Colon (tissue), 2 donors: Measurements from ENCODE around the gene COG7.
"Not testable (repeated sequence)": the region's sequence is repeated elsewhere in the genome, so short reads cannot be mapped to it uniquely, and the experiment has no call there.

Experiments
- FAIRE-seq: peaks from 2 replicates; lab custom pipeline; 2012; peaks lifted over from hg19 to GRCh38; lab: Jason Lieb, UNC
- donor health status: control.
- donor health status: control.

The COG7 gene

DNA sequence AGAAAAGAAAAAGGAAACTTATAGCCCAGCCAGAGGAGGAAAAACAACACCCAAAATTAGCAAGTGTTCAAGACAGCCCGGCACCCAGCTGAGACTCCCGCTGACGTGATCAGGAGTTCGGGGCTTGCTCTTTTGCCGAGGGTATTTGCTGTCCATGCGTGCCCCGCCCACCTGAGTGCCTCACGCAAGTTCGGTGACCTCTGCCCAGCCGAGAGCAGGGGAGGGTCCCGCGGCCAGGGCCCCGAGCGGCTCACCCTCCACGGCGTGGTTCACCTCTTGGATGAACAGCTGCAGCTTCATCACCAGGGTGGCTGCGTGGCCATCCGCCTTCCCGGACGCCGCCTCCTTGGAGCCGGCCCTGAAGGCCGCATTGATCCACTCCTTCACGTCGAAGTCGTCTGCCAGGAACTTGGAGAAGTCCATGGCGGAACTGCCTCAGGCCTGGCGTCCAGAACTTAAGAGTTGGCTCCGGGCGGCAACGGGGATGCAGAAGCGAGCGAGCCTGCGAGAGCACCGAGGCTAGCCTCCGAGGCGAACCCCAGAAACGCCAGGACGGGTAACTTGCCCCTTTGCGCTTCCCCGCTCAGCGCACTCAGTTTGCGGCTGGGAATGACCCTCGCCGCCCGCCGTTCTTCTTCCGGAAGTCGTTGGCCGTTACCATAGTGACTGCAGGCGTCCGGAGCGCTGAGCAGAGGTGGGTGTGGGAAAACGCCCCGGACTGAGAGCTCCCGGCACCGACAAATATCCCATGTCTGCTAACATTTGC, at the start of gene COG7:
TSS of gene COG7 (minus strand) at position 618 of the 766 bp plus-strand sequence. CDS start at position 423, 195 bp downstream.
- FAIRE-seq, result no peak

- no peak for FAIRE-seq
Measured at GRCh38 chr16:23502466-23502865, 49.5 kb upstream of the COG7 start.

DNA sequence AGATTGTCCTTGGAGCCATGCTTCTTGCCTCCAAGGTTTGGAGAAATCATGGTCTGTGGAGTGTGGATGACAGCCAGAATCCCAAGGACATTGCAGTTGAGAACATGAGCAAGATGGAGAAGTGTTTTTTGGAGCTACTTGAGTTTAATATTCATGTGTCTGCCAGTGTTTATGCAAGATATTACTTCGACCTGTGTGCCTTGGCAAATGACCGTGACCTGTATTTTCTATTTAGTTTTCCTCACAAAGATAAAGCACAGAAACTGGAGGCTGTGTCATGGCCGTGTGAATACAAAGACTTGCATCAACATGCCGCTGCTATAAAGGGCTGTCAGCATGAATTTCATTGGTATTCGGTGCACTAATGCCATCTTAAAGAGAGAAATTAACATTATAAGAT, 48.3 kb upstream of the COG7 start:
- no peak for FAIRE-seq

GRCh38 chr16:23500862-23501225, 47.9 kb upstream of the COG7 start:
- no peak for FAIRE-seq

DNA sequence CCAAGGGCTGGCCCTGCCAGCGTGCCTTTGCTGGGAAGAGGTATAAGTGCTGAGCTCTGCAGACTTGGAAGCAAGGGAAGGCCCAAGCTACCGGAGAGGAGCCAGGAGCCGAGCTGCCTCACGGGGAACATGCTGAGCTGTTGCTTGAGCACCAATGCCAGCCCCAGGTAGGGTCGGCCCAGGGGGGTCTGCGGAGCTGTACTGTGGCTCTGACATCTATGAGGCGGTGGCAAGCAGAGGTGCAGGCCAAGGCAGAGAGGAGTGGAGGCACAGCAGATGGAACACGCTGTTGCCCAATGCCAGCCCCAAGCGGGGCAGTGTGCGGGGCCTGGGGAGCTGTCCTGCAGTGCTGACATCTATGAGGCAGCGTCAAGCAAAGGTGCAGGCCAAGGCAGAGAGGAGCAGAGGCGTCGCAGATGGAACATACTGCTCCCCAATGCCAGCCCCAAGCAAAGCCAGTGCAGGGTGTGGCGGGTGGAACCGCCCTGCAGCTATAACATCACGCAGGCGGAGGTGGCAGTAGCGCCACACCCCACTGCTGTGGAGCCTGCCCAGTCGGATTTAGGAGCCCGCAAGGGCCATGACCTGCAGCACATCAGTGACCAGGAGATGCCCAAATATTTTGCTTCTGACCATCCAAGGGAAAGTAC, 47.3 kb upstream of the COG7 start:
- FAIRE-seq, result no peak

- no peak for FAIRE-seq
Measured at GRCh38 chr16:23499801-23500200, 46.8 kb upstream of the COG7 start.

GRCh38 chr16:23498863-23499262, 45.9 kb upstream of the COG7 start:
- FAIRE-seq, result no peak

DNA sequence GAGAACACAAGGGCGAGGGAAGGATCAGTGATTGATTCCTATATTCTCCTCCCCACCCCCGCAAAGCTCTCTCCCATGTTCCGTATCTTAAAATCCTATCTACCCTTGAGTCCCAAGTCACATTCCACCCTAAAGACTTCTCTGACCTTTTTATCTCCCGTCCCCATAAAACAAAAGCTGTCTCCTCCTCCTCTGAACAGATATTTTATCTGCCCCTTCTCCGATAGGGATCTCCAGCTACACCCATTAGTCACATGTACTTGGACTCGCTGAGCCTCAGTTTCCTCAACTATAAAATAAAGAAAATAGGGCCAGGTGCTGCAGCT, 44.5 kb upstream of the COG7 start:
- no peak for FAIRE-seq

DNA sequence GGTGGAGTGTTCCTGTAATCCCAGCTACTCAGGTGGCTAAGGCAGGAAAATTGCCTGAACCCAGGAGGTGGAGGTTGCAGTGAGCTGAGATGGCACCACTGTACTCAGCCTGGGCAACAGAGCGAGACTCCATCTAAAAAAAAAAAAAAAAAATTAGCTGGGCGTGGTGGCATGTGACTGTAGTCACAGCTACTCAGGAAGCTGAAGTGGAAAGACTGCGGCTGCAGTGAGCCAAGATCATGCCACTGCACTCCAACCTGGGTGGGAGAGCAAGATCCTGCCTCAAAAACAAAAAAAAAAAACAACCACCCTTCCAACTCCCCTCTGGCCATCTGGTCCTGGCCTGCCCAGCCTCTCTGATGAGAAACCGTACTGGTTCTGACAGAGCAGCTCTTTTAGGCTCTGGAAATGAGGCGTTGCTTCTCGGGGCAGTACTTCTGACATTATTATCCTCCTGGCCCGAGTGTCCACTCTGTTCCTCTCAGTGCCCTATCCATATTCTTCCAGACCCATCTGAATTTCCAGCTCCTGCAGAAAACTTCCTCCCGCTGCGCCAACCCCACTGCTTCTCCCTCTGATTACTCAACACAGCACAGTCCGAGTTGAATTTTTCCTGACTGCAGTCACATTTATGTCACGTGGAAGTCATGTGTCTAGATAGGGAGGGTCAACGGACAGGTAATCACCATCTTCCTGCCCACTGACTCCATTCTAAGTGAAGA, 44.0 kb upstream of the COG7 start:
- FAIRE-seq, result no peak

DNA sequence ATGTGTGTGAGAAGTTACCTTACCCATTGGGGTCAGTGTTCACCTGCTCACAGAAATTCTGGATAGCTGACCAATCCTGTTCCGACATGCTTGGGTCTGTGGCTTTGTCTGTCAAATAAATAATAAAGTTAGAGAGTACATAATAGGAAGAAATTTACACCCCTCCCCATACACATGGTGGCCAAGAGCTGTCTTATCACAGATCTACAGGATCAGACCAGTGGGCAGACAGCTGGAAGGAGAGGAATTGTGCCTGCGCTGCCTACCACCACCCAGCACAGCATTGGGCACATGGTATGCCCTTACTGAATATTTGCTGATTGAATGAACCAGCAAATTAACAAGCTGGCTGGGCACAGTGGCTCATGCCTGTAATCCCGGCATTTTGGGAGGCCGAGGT, 42.7 kb upstream of the COG7 start:
- FAIRE-seq, result no peak

DNA sequence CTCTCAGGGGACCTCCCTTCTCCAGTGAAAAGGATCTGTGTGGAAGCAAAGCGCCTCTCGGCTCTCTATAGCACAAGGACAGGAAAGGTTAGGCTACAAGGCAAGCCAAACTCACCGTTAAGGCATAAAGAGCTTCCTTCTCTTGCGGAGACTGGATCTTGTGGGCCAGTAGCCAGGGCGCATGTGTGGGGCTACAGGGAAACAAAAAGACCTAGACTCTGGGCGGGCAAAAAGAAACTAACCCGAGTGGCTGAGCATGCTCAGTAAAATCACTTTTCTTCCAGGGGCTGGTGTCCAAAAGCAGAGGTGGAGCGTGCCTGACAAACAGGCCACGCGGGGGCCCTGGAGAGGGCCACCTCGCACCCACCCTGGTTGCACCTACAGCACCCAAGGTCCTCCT, 41.2 kb upstream of the COG7 start:
- no peak for FAIRE-seq

DNA sequence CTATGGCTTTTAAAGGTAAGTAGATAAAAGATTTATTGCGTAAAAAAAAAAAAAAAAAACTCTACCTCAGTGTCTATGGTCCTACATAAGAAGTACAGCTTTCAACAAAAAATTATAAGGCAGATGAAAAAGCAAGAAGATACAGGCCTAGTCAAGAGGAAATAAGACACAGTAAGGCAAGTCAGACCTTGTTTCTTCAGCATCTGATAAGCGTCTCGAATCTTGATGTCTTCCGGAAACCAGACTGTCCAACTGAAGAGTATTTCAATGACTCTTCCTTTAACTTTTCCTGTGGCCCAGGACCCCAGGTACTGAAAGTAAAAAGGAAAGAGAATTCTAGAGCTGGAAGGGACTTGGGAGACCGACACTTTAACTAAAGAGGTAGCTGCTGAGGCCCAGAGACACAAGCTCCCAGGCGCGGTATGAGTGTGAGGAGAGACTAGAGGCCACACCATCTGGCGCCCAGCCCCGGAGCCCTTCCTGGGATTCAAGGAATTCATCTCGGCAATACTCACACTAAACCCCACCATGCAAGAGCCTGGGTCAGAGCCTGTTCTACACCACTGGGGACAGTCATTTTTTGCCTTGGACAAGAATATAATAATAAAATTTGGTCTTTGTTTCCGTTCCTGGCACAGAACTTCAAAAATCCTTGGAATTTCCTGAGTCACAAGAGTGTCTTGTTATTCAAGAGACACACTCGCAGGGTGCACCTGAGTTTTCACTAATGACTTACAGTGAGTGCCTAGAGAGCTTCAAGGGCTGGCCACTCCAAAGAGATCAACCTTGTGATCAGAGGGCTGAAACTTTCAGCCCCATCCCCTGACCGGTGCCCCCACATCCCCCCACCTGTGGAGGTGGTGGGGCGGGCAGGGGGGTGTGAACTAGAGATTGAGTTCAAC, 38.8 kb upstream of the COG7 start:
- FAIRE-seq, result no peak

GRCh38 chr16:23486480-23486879, 33.5 kb upstream of the COG7 start:
- no peak for FAIRE-seq

GRCh38 chr16:23485841-23486240, 32.9 kb upstream of the COG7 start:
- FAIRE-seq, result no peak

- FAIRE-seq, result no peak
Measured at GRCh38 chr16:23485257-23485614, 32.2 kb upstream of the COG7 start.

GRCh38 chr16:23484510-23485256, 31.7 kb upstream of the COG7 start:
- FAIRE-seq, result no peak

GRCh38 chr16:23483492-23483891, 30.5 kb upstream of the COG7 start:
- FAIRE-seq, result not testable (repeated sequence)

- FAIRE-seq, result no peak
Measured at GRCh38 chr16:23482778-23483177, 29.8 kb upstream of the COG7 start.

GRCh38 chr16:23480257-23480656, 27.3 kb upstream of the COG7 start:
- no peak for FAIRE-seq

GRCh38 chr16:23479138-23479537, 26.1 kb upstream of the COG7 start:
- FAIRE-seq, result no peak

- no peak for FAIRE-seq
Measured at GRCh38 chr16:23478566-23478965, 25.6 kb upstream of the COG7 start.

- no peak for FAIRE-seq
Measured at GRCh38 chr16:23476289-23476688, 23.3 kb upstream of the COG7 start.
